Keratinocyte (primary cell): ENCODE data around the gene ANKS6.
"Not testable (repeated sequence)": the region's sequence is repeated elsewhere in the genome, so short reads cannot be mapped to it uniquely, and the experiment has no call there.

ENCODE experiments used
- EZH2 ChIP-seq: IDR thresholded peaks from one replicate; pipeline ENCODE4 v1.6.1; 2012; ENCODE audit warnings: inconsistent platforms, mild to moderate bottlenecking, low read length, moderate library complexity
- TF ChIP-seq, protein P1 (sequence below), 3 experiments: IDR thresholded peaks in 1 of 3; conservative IDR thresholded peaks in 1 of 3; optimal IDR thresholded peaks in 1 of 3; 2 replicates in 2 of 3; 3 replicates in 1 of 3; pipeline versions ENCODE3 to v1.5.1; 2011; ENCODE audit warnings: low read length in 3 of 3, mild to moderate bottlenecking in 3 of 3, moderate library complexity in 2 of 3, control low read depth in 1 of 3, inconsistent platforms in 1 of 3; ENCODE audit not compliant: insufficient read depth in 2 of 3; ENCODE audit errors: extremely low read depth in 1 of 3

DNA sequence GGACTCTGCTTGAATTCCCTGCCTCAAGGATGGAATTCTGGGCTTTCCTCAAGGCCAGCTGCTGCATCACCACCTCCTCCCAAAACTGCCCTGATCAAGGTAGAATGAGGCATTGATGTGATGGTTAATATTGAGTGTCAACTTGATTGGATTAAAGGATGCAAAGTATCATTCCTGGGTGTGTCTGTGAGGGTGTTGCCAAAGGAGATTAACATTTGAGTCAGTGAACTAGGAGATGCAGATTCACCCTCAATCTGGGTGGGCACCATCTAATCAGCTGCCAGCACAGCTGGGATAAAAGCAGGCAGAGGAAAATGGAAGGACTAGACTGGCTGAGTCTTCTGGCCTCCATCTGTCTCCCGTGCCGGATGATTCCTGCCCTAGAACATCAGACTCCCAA, 111.5 kb downstream of the ANKS6 start:
- TF ChIP-seq, protein P1, sequence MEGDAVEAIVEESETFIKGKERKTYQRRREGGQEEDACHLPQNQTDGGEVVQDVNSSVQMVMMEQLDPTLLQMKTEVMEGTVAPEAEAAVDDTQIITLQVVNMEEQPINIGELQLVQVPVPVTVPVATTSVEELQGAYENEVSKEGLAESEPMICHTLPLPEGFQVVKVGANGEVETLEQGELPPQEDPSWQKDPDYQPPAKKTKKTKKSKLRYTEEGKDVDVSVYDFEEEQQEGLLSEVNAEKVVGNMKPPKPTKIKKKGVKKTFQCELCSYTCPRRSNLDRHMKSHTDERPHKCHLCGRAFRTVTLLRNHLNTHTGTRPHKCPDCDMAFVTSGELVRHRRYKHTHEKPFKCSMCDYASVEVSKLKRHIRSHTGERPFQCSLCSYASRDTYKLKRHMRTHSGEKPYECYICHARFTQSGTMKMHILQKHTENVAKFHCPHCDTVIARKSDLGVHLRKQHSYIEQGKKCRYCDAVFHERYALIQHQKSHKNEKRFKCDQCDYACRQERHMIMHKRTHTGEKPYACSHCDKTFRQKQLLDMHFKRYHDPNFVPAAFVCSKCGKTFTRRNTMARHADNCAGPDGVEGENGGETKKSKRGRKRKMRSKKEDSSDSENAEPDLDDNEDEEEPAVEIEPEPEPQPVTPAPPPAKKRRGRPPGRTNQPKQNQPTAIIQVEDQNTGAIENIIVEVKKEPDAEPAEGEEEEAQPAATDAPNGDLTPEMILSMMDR (optimal IDR thresholded peaks at IDR 0.05 in 1 of 3, IDR thresholded peaks at IDR 0.05 in 1 of 3, conservative IDR thresholded peaks at IDR 0.05 in 1 of 3; ENCODE audit: extremely low read depth in 1 of 3, insufficient read depth in 2 of 3, low read length in 3 of 3), result not testable (repeated sequence)
- not testable (repeated sequence) for TF ChIP-seq EZH2
